ENCODE data around the gene FIGNL2. TPM values are rescaled to one million over a fixed set of nuclear protein-coding genes. Genes with fewer than 3 reads are reported as not detected.

FIGNL2 gene
- total RNA-seq, 6 donors from 2014 or later, result 0.22 to 1.5 (median 0.39) TPM; not detected in 1

DNA sequence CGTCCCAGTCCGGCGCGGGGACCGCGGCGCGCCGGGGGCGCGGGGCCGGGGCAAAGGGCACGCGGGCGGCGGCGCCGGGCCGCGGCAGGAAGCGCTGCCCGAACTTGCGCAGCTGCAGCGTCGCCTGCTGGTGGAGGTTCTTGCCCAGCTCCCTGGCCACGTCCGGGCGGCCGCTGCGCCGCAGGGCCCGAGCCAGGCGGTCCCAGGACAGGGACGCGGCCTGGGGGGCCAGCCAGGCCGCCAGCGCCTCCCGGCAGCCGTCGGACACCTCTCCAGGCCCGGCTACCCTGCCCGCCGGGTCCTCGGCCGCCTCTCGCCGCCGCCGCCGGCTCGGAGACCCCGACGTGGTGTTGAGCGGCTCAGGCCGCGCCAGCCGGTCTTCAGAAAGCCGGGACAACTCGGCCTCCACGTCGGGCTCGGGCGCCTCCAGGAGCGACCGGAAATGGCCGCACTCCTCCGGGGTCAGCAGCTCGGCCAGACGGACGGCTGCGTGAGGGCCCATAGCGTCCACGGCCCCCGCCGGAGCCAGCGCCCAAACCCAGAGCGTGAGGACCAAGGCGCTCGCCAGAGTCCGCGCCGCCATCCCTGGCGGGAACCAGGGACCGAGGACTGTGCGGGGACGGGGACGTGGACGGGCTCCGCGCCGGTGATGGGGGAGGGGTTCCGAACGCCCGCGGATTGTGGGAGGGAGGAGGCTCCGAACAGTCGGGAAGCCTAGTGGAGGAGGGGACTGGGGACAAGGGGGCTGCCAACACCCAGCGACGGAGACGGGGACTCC, 34.0 kb downstream of the FIGNL2 start:
- Histone ChIP-seq H3K36me3 (no peaks in the 10 kb centered on the region), H3K4me3 (peak overlapping the region; percentile 5 to 61 (median 51)), H3K9me3 (no peaks in the 10 kb centered on the region), H3K27ac (peak overlapping the region; percentile 69 to 89 (median 87)), H3K4me1 (peaks cover 8 to 24% (median 10%) of the 10 kb centered on the region in 4 donors), H3K27me3 (no peaks in the 10 kb centered on the region)
- WGBS, 2 donors, result 6 to 10% methylated on average over 12 to 59 of the region's 100 CpGs
- TF ChIP-seq EP300 (IDR thresholded peaks at IDR 0.05) (no peak), POLR2AphosphoS5 (IDR thresholded peaks at IDR 0.05) (peak in 1 of 2 donors; percentile 37), POLR2A (IDR thresholded peaks at IDR 0.05) (peak in 2 of 4 donors; percentile 52 to 77)
- TF ChIP-seq, protein P1, sequence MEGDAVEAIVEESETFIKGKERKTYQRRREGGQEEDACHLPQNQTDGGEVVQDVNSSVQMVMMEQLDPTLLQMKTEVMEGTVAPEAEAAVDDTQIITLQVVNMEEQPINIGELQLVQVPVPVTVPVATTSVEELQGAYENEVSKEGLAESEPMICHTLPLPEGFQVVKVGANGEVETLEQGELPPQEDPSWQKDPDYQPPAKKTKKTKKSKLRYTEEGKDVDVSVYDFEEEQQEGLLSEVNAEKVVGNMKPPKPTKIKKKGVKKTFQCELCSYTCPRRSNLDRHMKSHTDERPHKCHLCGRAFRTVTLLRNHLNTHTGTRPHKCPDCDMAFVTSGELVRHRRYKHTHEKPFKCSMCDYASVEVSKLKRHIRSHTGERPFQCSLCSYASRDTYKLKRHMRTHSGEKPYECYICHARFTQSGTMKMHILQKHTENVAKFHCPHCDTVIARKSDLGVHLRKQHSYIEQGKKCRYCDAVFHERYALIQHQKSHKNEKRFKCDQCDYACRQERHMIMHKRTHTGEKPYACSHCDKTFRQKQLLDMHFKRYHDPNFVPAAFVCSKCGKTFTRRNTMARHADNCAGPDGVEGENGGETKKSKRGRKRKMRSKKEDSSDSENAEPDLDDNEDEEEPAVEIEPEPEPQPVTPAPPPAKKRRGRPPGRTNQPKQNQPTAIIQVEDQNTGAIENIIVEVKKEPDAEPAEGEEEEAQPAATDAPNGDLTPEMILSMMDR (IDR thresholded peaks at IDR 0.05), result peak; percentile 77 to 97 (median 94)
- ATAC-seq (ENCODE audit: low FRiP score in 2 of 2) (peak; percentile 64 to 95), DNase-seq (peak; percentile 71 to 95)

DNA sequence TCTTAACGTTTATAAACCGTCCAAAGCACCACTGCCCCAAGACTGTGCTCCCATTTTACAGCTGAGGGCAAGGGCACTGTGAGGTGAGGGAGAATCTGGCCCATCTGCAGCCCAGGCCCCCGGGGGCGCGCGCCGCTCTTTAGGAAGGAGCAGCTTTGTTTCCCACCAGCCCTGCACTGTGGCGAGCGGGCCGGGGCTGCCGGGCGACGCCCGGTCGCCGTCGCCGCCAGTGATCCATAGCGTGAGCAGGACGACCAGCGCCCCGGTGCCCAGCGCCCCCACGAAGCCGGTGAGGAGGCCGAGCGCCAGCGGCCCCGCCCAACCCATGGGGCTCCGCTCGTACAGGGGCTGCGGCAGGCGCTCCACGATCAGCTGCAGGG, 34.6 kb downstream of the FIGNL2 start:
- DNase-seq, result no peak
- Histone ChIP-seq H3K27ac (peak overlapping the region in 3 of 4 donors; percentile 86 to 89 (median 88)), H3K27me3 (no peaks in the 10 kb centered on the region), H3K4me3 (peak overlapping the region in 3 of 4 donors; percentile 46 to 61 (median 56)), H3K36me3 (no peaks in the 10 kb centered on the region), H3K9me3 (no peaks in the 10 kb centered on the region), H3K4me1 (peaks cover 8 to 23% (median 10%) of the 10 kb centered on the region in 4 donors)
- 10 to 21% methylated on average over 8 to 22 of the region's 34 CpGs for WGBS, 2 donors
- ATAC-seq (ENCODE audit: low FRiP score in 2 of 2), result no peak
- TF ChIP-seq, protein P1 (IDR thresholded peaks at IDR 0.05), result no peak
- TF ChIP-seq POLR2A (IDR thresholded peaks at IDR 0.05) (no peak), EP300 (IDR thresholded peaks at IDR 0.05) (no peak), POLR2AphosphoS5 (IDR thresholded peaks at IDR 0.05) (no peak)

DNA sequence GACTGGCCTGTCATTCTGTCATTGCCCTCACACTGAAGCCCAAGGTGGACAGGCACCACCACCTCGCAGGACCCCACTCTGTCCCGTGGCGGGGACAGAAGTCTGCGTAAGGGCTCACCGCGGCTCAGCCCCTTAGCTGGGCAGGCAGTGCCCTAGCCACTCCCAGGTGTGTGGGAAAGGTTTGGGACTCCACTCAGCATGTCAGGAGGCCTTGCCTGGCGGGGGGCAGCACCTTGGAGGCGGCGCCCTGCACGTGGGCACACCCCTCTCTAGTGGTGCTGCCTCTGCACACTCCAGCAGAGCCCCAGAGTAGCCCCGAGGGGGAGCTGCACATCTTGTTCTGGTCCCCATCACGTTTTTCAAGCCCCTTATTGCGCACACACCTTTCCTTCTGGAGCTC, 35.6 kb downstream of the FIGNL2 start:
- Histone ChIP-seq H3K4me3 (no peak overlapping the region), H3K36me3 (no peaks in the 10 kb centered on the region), H3K4me1 (peaks cover 8 to 23% (median 10%) of the 10 kb centered on the region in 4 donors), H3K27me3 (no peaks in the 10 kb centered on the region), H3K27ac (no peak overlapping the region), H3K9me3 (no peaks in the 10 kb centered on the region)
- ATAC-seq (ENCODE audit: low FRiP score in 2 of 2) (no peak), DNase-seq (peak in 1 of 2 donors; percentile 44)
- TF ChIP-seq, protein P1 (IDR thresholded peaks at IDR 0.05), result no peak
- no peak for TF ChIP-seq POLR2AphosphoS5 (IDR thresholded peaks at IDR 0.05)
- no peak for TF ChIP-seq EP300 (IDR thresholded peaks at IDR 0.05)
- no peak for TF ChIP-seq POLR2A (IDR thresholded peaks at IDR 0.05)
- WGBS, 2 donors, result 85 to 92% methylated on average over 8 to 13 of the region's 13 CpGs

DNA sequence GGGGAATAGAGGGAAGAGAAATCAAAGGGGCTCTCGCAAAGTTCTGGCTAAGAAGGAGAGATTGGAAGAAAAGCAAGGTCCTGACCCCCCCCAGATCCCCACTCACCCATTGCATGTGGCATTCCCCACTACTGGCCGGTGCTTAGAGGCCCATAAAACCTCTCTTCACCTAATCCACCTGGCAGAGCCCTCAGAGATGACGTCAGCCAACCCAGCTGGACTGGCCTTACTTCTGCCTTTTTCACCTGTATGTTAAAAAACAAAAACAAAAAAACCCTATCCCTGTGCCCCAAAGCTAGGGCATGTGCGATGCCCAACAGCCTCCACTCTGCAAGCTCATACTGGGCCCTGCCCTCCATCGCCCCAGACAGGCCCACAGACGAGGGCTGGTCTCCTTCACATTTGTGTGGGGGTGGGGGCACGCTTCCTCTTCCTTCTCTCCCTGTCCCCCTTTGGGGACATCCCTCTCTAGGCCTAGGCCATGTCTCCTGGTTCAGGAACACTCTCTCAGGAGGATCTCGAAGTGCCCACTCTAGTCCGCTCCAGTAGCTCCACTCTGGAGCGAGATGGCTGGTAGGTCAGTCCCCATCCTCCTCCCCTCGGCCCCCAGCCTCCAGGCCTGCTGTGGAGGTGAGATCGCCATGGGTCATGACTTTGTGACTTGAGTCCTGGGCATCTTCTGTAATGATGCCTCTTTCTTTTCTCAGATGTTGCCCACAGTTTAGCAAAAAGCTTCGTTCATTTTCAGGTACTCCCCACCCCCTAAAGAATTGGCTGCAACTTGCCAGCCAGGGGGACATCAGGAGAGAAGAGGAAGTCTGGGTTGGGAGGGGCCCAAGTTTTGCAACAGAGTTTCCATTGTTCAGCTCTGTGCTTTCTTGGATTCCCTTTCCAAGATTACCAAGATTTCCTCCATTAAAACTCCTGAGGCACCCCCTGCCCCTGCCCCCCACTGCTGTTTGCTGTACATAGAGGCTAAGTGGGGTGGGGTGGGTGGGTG, 37.0 kb downstream of the FIGNL2 start:
- TF ChIP-seq, protein P1 (IDR thresholded peaks at IDR 0.05), result no peak
- TF ChIP-seq POLR2AphosphoS5 (IDR thresholded peaks at IDR 0.05), result no peak
- no peak for TF ChIP-seq EP300 (IDR thresholded peaks at IDR 0.05)
- TF ChIP-seq POLR2A (IDR thresholded peaks at IDR 0.05), result no peak
- H3K27me3 ChIP-seq, result no peaks in the 10 kb centered on the region
- no peaks in the 10 kb centered on the region for H3K9me3 ChIP-seq
- 69 to 78% methylated on average over 13 of the region's 13 CpGs for WGBS, 2 donors
- no peaks in the 10 kb centered on the region for H3K36me3 ChIP-seq
- H3K27ac ChIP-seq, result no peak overlapping the region
- ATAC-seq (ENCODE audit: low FRiP score in 2 of 2) (no peak), DNase-seq (no peak)
- H3K4me1 ChIP-seq, result peaks cover 8 to 23% (median 10%) of the 10 kb centered on the region in 4 donors
- H3K4me3 ChIP-seq, result no peak overlapping the region

Data from upper lobe of left lung (tissue), 6 donors.